HG03460 (cell line): ENCODE data around the gene SSH3.

Source experiments
- ATAC-seq: cut with Tn5 transposase; IDR thresholded peaks from one replicate; pipeline ENCODE4 v1.9.1; 2021; ENCODE audit not compliant: unreplicated experiment

The SSH3 gene

DNA sequence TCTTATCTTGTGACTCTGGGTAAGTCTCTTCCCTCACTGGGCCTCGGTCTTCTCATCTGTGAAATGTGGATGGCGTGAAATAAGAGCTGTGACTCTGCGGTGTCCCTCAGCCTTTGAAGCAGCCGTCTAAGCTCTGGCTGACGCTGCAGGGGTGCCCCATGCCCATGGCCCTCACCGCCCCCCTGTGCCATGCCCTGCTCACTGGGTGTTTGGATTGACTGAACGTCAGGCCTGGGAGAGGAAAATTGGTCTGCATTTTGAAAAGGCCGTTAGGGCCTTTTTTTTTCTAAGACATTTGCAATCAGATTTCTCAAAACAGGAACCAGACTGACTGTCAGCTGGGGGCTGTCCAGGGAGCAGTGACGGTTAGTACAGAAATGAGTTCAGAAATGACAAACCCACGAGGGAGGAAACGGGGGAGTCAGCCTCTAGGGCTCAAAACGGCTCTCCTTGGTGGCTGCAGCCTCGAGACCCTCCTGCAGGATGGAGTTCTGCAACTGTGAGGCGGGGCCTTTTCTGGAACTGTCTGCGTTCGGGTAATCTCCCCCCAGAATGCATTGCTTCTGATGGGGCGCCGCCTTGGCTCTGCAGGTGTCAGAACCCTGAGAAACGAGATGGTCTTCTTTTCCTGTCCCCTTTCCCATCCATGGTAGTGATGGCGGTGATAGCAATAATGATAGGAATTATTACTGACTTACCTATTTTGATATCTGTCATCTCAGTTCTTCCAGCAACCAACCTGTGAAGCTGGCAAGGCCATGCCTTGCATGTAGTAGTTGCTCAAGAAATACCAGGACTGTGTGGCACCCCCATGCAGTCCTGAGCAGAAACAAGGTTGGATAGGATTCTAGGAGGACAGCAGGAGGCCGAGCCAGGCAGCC, 35.0 kb upstream of the SSH3 start:
- ATAC-seq: peak; percentile 38

DNA sequence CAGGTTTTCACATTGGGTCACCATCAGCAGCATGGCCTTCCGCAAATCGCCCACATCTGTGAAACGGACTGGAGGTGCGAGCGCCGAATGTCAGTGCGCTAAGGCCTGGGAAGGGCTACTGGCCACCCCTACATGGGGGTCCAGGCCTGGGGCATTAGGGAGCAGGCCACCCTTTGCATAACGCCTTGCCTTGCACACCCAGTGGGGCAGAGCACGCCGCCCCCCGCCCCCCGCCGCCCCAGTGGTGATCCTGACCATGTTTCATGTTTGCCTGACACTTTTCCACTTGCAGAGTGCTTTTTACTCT, 34.4 kb upstream of the SSH3 start:
- no peak for ATAC-seq

DNA sequence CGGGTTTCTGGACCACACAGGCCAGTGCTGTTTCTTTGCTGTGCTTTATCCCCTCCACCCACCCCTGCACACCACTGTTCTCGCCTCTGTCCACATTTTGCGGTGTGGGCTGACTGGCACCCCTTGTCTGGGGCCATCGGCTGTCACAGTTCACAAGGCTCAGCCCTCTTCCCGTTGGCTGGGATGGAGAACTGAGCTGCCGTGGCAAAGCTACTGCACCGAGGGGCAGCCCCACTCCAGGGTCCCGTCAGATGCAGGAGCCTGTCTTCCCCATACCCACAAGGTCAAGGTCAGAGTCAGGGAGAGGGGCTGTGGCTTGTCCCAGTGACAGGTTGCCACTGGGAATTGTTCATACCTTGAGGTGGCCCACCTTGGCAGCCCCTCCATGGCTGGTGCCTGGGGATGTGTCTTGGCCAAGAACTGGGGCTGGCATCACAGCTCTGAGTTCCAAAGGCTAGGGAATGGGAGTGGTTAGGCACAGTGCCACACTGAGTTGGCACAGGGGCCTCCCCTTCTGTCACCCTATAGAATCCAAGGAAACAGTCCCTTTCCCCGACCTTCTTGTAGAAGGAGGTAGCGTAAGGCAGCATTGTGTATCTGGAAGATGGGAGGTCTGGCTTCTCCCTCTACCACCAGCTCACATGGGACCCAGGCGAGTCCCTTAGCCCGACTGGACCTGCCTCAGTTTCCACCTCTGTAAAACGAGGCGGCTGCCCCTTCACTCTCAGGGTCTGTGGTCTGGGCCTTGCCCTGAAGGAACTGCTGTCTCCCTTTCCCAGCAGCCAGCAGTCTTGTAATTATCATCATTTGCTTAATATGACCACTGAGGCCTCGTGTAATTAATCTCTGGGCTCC, 33.7 kb upstream of the SSH3 start:
- ATAC-seq: no peak

DNA sequence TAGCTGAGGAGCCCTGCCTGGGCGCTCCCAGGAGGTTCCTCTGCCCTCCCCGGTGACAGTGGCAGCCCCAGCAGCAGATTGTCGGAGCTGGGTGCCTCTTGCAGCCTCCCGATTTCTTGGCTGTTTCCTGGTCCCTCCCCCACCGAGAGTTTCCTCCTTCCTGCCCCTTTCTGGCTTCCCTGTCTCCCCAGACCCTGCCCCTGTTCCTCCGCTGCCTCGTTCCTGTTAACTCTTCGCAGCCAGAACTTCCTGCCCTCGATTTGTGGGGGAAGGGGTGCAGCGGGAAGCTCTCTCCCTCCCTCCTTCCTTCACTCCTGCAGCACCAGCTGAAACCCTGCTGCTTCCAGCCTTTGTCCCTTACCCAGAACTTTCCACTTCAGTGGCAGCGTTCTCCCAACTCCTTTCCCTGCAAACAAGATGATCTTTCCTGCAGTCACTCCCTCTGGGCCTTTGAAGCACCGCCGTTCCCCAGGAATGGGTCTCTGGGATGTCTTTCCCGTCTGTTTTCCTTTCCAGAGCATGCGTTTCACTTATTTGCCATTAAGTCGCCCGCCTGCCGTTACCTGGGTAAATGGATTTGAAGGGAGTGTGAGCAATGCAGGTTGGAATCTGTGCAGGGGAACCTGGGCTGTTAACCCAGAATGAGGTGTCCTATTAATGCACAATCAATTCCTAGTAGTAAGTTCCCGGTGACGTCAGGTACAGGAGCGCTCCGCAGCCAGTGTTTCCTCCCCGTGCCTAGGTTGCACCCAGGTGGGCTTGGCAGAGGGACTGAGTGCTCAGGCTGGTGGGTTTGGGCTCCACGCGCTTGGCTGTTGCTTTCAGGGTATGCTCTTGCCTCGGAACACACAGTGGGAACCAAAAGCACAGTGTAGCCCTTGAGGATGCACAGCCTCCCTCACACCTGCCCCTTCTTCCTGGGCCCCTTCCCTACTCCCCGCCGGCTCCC, 32.8 kb upstream of the SSH3 start:
- no peak for ATAC-seq

DNA sequence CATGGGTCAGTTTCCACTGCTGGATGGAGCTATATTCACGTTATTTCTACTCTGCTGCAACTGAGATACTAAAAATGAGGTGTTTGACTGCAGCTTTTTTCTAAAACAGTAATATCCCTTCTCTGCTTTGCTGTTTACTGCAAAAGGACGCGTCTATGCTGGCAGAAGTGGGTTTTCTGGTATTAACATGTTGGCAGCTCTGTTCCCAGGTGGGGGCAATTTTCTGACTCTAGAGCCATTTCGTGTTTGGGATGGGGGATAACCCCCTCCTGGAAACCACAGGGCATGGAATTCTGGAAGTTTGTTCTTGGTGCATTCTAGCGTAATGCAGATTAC, 32.2 kb upstream of the SSH3 start:
- no peak for ATAC-seq

DNA sequence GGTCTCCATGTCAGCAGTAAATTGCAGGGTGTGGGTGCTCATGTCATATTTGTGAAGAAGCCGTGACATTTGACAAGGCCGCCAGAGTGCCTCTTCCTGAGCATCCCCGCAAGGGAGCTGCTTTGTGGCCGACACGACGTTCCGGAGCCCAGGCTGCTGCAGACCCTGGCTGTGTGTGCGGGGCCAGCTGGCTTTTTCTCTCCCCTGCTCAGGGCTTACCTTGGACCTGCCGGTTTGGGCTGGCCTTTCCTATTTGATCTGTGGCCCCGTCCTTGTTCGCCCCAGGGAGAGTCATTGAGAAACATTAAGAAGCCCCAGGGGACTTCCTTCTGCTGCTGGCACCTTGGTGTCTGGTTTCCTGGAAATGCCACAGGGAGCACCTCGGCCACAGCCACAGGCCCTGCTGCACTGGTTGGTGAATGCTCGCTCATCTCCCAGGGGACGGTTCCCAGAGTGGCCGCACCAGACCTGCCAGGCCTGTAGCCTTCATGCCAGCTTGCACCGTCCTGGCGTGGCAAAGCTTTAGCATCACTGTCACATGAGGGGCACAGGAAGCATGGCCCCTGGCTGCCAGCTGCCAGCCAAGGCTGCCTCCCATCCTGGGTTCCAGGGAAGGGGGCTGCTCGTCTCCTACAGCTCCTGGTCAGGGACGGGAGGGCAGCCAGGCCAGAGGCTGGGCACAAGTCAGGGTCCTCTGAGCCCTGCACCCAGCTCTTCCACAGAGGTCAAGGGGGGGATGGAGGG, 31.6 kb upstream of the SSH3 start:
- ATAC-seq: no peak

DNA sequence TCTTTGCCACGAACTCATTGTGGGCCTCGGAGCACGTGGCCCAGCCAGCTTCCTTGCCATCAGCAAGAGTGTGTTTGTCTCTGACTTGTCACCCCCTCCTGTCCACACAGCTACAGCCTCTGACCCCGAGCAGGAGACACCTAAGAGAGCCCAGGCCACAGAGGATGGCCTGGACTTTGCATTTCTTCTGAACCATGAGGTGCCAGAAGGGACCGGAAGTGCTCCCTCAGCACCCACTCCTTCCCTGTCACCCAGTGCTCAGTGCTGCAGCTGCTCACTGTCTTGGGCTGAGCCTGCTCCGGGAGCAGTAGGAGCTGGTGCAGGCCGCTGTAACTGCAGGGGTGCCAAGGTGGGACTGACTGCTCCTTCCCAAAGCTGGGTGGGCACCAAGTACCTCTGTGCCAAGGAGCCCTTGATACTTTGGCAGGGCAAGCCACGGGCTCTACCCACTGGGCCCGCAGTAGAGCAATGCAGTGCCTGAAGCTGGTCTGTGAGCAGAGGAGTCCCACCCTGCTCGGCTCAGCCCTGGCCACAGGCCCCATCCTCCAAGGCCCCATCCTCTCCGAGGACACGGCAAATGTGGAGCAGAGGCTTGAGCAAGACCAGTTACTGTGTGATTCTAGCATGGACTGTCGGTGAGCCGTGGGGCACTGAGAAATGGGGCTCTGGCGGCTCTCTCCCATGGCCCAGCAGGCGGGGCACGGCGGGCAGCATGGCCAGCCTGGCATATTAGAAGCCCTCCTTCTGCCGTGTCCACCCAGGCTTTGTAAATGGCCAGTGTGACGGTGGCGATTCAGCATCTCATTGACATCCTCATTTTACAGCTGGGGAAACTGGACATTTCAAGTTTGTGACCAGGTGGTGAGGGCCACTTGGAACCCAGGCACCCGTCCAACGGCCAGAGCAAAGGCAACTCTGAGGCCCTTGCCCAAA, 30.7 kb upstream of the SSH3 start:
- ATAC-seq: no peak

DNA sequence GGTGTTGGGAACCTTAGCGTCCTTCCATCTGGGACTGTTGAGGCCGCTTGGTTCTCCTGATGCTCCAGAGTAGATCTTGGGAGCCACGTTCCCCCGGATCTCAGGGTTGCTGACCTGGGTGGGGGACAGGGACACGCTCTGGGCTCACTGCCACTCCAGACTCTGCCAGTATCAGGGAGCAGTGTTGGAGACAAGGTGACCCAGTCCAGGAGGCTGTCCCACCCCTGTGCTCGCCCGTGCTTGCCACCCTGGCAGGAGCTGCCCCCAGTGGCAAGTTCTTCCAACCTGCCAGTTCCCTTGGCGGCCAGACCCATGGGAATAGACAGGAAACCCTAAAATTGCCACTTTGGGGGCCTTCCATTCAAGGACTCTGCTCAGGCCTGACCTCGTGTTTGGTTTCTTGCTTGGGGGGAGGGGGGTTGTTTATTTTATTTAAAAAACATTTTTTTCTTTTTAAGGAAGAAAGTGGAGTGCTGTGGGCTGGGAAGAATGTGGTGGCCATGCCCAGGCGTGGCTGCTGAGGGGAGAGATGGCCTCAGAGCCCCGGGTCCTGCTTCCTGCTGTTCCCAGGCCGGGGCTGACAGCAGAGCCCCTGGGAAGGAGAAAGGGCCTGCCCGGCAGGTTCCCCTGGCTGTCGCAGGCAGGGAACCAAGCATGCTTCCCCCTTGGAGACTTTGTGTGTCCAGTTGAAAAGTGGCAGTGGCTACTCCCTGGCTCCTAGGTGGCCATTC, 29.9 kb upstream of the SSH3 start:
- no peak for ATAC-seq

DNA sequence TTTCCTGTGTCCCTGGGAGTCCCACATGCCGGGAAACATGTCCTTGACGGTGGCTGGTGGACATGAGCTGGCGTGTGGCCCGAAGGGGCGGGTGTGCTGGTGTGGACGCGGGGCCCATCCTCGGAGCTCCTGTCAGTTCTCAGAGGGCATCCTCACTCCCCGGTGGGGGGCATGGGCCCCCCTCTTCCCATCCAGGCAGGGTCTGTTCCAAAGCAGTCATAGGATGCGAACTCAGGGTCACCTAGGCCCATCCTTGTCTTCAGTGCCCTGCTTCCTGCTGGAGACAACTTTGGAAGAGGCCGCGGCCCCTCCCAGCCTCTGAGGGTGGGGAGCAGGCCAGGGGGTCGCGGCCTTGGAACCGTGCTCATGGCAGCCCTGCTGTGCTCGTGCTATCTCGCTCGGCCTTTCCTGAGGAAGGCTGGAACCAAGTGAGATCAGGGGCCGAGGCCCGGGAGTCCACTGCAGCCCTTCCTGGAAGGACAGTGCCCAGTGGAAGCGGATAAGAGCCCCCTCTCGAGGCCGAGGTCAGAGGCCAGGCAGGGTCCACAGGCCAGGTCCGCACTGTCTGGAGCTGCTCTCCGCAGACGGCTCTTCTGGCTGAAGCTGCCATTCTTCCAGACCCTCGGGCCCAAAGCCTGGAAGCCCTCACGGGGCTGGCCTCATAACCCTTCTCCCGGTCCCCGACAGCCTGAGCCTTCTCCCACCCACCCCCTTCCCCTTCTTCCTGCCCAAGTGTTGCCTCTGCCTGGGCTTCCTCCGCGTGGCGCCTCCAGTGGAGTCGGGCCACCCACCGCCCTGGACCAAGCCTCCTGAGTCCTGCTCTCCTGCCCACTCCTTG, 28.3 kb upstream of the SSH3 start:
- ATAC-seq: no peak

DNA sequence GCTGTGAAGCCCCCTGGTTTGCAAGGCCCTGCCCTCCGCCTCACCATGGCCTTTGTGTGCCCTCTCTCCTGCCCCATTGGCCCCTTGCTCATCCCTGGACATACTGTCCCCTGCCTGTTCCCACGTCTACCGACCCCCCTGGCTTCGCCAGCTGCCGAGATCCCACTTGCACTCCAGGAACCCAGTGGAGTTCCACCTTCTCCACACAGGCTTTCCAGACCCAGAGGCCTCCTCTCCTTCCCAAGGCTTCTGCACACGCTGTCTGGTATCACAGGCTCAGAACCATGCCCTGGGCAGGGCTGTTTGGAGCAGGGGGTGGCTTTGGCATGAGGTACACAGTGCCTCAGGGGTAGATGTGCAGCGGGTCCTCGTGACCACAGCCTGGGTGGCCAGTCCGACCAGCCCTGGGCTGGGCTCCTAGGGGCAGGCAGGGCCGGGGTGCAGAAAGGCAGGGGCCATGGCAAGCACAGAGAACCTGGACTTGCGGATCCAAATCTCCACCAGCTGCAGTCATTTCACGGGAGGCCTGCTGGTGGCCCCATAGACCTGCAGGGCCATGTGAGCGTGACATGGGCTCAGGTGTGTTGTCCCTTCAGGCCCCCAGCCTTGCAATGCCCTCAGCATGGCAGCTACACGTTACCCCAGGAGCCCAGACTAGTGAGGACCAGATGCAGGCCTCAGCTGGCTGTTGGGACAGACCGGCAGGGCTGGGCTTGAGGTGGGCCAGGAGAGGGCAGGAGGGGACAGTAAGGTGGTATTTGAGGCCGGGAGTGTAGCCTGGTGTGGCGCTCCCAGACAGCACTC, 27.5 kb upstream of the SSH3 start:
- no peak for ATAC-seq

DNA sequence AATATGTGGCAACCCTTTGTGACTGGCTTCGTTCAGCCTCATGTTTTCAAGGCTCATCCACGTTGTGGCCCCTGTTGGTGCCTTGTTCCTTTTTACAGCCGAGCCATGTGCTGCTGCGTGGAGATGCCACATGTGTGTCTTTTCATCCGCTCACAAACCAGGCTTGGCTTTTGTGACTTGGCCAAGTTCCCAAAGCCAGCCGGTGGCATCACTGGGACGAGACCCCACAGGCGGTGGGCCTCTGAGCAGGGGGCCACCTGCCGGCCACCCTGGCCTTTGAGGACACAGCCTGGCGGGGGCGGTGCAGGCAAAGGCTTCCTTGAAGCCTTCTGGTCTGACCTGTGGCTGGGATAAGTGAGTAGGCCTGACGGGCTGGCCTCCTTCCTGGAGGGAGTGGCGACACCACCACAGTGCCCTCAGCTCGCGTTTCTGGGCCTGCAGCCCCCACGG, 26.5 kb upstream of the SSH3 start:
- ATAC-seq: no peak

DNA sequence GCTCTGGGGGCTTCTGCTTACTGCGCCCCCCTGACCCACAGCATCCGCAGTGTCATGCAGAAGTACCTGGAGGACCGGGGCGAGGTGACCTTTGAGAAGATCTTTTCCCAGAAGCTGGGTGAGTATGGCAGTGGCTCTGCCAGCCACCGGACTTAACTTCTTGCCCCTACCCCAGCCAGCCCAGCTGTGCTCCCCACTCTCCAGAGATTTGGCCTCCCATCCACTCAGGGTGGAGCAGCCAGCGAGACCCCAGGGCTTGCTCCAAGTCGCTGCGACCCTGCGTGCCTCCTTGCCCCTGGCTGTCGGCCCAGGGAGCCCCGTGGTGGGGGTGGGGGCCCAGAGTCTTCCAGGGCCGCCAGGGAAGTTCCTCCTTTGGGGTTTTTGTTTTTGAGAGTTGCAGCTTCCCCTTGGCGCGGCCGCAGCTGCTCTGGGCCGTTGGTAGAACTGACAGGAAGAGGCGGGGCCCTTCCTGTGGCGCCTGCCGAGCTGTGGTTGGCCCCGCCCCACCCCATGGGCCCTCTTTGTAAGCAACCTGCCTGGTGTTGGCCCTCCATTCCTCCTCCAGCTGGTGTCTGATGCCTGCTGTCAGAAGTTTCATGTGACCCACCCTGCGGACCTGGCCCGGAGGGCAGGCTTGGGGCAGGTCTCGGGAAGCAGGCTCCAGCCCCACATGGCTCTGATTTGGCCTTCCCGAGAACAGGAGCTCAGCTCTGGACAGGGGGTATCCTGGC, 25.9 kb upstream of the SSH3 start:
- ATAC-seq: peak; percentile 72

DNA sequence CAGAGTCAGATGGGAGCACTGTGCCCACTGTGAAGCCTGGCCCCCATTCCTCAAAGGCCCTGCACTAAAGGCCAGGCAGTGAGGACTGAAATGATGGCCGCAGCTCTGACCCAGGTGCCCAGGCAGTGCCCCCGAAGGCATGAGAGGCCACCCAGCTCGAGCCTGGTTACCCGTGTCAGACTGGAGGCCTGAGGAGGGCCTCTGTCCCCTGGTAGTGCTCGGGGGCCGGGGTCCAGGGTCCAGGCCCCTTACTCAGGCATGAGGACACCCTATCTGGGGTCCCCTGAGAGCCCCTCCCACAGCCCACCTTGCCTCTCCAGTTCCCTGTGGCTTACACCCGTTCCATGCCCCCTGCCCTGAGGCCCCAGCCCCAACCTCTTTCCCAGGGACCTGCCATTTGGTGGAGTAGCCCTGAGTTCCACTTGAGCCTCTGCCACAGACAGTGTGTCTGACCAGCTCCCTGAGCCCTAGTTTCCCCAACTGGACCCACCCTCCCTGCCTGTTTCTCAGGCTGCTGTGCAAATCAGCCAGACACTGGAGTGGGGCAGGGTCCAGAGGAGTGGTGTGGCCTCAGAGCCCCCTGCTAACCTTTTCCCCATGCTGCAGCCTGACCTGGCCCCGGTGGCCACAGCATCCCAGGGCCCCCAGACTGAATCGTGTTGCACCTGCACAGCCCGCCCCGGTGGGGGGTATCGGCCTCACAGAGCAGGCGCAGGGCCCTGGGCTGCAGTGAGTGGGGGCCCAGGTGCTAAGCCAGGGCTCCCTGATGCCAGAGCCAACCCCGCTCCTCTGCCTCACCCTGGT, 25.0 kb upstream of the SSH3 start:
- no peak for ATAC-seq

DNA sequence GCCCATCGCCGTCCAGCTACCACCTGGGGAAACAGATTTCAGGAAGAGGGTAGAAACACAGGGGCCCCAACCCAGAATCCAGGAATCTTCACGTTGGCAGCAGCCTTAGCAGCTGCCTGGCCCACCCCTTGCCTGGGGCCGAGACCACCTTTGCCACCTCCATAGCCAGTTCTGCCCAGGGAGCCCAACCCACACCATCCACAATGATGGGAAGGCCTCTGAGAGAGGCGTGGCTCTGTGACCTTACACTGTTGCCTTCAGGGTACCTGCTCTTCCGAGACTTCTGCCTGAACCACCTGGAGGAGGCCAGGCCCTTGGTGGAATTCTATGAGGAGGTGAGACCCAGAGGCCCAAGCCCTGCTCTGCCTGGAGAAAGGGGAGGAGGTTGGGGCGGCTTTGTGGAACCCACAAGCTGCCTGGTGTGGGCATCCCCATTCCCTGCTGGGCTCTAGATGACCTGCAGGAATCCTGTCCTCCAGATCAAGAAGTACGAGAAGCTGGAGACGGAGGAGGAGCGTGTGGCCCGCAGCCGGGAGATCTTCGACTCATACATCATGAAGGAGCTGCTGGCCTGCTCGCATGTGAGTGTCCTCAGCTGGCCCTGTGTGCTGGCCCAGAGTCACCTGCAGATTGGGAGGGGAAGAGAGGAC, 24.3 kb upstream of the SSH3 start:
- ATAC-seq: no peak
